Inflammatory macrophage treated with lipopolysaccharide for 4 hours (primary cell): ENCODE data around the gene SLC35G4.
"Not testable (repeated sequence)": the region's sequence is repeated elsewhere in the genome, so short reads cannot be mapped to it uniquely, and the experiment has no call there.

Source experiments
- DNase-seq: peaks from one replicate; pipeline ENCODE4 v3.0.0-alpha.2; 2020

Gene SLC35G4

GRCh38 chr18:11614981-11615380 is 5.6 kb downstream of the SLC35G4 start:
- not testable (repeated sequence) for DNase-seq

GRCh38 chr18:11647310-11647709 is 37.9 kb downstream of the SLC35G4 start:
- DNase-seq: not testable (repeated sequence)

- DNase-seq: not testable (repeated sequence)
Observed at GRCh38 chr18:11647804-11648203, 38.4 kb downstream of the SLC35G4 start.

GRCh38 chr18:11649839-11650238 is 40.4 kb downstream of the SLC35G4 start:
- no peak for DNase-seq

GRCh38 chr18:11651899-11652298 is 42.5 kb downstream of the SLC35G4 start:
- no peak for DNase-seq

GRCh38 chr18:11653521-11653920 is 44.1 kb downstream of the SLC35G4 start:
- no peak for DNase-seq

- DNase-seq: peak; percentile 27
Observed at GRCh38 chr18:11654736-11655605, 45.6 kb downstream of the SLC35G4 start.

DNA sequence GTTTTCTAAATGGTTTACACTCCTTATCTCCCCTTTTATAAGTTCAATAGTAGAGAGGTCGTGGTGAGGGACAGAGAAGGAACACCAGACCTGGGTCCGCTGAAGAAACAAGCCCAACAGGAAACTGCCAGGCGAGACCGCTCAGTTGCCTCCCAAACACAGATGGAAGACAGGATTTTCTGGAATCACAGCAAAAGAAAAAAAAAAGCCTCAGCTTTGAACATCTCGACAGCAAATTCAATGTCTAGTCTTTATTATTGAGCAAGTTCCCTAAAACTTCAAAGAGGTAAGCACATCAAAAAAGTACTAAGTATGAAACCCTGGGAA is 46.2 kb downstream of the SLC35G4 start:
- no peak for DNase-seq

DNA sequence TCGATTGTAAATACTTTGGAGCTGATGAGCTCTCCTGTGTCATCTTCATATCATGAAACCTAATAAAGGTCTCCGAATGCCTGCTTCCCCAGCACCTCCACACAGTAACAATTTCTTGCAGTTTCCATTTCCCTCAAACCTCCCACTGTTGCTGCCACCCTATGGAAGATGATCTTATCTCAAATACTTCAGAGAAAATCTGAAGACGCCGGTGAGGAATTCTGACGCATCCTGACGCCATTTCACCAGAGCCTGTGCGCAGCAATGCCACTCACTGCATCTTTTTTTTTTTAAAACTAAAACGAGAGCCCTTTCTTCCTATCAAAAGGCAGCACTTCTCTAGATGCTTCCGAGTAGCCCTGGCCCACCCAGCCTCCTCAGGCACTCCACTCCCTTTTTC is 47.8 kb downstream of the SLC35G4 start:
- DNase-seq: no peak

DNA sequence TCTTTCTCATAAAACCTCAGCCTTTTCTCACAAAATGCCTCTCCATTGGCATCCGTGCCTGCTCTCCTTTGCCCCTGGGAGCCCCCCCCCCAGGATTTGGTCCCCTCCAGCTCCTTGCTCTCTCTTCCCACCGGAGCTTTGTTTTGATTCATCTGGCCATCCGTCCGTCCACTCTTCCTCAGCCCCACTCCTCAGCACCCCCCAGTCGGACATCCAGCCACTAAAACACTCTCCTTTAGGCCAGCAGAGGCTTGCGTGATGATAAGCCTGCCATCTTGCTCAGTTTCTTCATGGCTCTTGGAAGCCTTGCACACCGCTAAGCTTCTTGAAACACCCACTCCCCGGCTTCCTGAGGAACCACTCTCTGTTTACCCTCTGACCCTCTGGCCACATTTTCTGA is 48.2 kb downstream of the SLC35G4 start:
- DNase-seq: no peak

- DNase-seq: no peak
Observed at GRCh38 chr18:11658019-11658418, 48.6 kb downstream of the SLC35G4 start.

- DNase-seq: no peak
Observed at GRCh38 chr18:11658989-11659388, 49.6 kb downstream of the SLC35G4 start.
